Amniotic stem cell (primary cell): ENCODE results near the gene CPNE1.

ENCODE experiments used
- DNase-seq: peaks from one replicate; lab custom pipeline; 2025; lab: John Stamatoyannopoulos, UW

Gene CPNE1

DNA sequence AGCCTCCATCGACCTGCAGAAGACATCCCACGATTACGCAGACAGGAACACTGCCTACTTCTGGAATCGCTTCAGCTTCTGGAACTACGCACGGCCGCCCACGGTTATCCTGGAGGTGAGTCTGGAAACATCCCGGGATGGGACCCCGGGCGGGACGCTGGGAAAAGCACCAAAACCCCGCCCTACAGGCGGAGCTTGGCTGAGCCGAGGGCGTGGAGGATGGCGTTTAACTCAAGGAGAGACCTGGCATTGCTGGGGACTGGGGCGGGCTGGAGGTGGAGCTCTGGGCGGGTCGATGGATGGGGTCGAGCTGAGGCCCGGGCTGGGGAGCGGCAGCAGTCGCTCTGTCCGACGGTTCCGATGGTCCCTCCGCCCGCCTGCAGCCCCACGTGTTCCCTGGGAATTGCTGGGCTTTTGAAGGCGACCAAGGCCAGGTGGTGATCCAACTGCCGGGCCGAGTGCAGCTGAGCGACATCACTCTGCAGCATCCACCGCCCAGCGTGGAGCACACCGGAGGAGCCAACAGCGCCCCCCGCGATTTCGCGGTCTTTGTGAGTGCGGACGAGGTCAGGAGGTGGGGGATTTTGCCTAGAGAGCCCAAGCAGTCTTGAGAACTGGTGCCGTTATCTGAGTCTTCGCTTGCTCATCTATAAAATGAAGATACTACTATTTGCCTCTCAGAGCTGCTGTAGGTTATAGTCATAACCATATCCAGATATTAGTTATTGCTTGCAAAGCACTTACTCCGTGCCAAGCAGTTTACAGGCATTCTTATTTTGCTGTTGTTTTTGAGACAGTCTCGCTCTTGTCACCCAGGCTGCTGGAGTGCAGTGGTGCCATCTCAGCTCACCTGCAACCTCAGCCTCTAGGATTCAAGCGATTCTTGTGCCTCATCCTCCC is 45.3 kb downstream of the CPNE1 start:
- DNase-seq, result no peak

DNA sequence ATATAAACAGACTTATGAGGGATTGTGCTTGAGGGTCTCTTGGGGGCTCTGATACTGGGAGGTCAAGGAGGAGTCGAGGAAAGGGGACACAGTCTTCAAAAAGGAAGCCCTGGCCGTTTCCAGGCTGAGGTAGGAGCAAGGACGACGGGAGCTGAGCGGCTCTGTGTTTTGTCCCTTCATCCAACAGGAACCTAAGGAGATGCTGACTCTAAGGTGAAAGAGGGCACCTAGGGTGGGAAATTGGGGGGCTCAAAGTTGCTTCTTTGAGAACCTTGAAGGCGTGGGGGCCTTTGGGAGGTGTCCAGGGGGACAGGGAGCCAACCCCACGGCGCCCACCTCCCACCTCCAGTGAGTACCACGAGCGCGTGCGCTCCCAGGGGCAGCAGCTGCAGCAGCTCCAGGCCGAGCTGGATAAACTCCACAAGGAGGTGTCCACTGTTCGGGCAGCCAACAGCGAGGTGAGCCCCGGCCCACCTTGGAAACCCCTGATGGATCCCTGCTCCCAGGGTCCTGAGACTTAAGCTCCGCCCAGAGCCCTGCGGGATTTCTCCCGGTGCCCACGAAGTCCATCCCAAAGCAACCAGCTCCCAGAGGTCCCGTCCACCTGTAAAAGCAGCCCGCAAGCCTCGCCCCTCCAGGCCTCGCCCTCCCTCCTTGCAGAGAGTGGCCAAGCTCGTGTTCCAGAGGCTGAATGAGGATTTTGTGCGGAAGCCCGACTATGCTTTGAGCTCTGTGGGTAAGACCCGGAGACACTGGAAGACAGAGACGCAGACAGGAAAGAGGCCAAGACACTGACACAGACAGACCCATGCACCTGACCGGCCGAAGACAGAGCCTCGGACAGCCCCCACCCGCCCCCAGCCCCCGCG is 46.2 kb downstream of the CPNE1 start:
- no peak for DNase-seq

DNA sequence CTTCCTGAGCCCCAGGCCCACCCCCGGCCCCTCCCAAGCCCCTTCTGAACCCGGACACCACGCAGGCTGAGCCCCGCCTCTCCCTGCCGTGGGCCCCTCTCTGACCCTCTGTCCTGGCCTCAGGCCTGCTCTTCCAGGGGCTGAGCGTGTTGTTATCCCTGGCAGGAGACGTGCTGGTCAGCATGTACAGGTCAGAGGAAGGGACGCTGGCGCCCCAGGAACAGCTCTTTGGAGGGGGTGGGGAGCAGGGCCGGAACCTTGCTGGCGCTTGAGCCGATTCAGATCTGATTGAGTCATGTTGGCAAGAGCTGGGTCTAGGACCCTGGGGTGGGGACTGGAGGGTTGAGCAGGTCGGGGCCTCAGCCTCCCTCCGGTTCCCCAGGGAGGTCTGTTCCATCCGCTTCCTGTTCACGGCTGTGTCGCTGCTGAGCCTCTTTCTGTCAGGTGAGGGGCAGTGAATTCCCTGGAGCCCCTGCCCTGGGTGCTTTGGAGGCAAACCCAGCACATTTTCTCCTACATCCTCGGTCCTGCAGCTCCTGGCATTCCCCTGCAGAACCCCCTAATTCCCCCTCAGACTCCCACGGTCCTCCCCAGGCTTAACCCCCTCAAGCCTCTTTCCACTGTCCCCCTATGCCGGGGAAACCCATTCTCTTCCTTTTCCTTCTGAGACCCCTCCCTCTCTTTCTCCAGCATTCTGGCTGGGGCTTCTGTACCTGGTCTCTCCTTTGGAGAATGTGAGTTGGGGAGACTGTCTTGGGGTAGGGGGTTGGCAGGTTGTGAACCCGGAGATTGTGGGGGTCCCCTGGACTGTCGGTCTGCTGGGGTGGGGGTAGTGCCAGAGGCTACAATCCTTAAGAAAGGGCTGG is 47.1 kb downstream of the CPNE1 start:
- DNase-seq, result no peak

DNA sequence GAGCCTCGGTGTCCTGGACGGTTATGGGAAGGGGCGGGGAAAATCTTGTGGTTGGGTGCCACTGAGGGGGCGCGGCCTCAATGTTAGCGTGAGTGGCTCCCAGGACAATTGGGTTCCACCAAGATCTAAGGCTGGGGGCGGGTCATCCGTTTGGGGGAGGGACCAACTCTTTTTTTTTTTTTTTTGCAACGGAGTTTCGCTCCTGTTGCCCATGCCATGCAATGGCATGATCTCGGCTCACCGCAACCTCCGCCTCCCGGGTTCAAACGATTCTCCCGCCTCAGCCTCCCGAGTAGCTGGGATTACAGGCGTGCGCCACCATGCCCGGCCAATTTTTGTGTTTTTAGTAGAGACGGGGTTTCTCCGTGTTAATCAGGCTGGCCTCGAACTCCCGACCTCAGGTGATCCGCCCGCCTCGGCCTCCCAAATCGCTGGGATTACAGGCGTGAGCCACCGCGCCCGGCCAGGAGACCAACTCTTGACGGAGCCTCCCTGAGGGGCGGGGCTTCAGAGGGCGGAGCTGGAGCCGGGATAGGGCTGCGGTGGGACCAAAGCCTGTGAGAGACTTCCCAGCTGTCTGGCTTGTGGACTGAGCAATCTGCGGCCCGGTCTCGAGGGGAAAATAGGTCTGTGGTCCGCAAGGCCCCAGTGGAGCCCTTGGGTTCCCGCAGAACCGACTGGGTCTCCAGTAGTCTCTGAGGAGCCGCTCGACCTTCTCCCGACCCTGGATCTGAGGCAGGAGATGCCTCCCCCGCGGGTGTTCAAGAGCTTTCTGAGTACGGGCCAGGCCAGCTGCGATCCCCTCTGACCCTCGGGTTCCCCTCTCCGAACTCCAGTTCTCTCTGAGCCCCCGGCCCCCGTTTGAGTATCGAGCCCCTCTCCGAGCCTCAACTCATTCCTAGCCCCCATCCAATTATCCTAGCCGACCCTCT is 48.0 kb downstream of the CPNE1 start:
- no peak for DNase-seq

DNA sequence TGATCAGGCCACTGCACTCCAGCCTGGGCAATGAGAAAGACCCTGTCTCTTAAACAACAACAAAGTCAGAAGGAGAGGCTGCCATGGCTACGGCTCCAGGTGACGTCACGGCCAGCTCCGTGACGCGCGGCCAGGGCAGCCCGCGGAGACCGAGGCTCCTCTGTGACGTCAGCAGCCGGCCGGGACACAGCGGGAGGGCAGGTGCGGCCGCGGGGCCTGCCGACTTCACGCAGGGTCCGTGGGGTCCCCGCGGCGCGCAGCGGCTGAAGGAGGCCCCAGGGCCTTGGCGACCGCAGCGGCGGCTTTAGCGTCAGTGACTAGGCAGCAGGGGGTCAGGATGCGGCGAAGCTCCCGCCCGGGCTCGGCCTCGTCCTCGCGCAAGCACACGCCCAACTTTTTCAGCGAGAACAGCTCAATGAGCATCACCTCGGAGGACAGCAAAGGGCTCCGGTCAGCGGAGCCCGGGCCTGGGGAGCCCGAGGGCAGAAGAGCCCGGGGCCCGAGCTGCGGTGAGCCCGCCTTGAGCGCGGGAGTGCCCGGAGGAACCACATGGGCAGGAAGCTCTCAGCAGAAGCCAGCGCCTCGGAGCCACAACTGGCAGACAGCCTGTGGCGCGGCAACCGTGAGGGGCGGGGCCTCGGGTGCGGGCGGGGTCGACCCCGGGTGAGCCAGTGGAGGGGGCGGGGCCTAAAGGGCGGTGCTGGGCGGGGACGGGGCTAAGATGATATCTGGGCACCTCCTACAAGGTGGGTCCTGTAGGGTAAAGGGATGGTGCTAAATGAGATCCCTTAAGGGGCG is 48.8 kb downstream of the CPNE1 start, which contains the start of gene SPAG4:
SPAG4 (plus strand) TSS at position 163 of the 798 bp plus-strand sequence; CDS start at position 338, 175 bp downstream.
- peak; percentile 99 for DNase-seq

DNA sequence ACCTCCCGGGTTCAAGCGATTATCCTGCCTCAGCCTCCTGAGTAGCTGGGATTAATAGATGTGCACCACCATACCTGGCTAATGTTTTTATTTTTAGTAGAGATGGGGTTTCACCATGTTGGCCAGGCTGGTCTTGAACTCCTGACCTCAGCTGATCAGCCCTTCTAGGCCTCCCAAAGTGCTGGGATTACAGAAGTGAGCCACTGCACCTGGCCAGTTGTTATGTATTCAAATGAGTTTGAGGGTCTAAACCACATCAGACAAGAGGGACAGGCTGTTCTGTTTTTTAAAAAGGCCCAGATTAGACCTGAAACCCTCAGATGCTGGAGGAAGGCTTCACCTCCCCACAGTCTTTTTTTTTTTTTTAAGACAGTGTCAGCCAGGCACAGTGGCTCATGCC is 53.2 kb downstream of the CPNE1 start:
- DNase-seq, result no peak

DNA sequence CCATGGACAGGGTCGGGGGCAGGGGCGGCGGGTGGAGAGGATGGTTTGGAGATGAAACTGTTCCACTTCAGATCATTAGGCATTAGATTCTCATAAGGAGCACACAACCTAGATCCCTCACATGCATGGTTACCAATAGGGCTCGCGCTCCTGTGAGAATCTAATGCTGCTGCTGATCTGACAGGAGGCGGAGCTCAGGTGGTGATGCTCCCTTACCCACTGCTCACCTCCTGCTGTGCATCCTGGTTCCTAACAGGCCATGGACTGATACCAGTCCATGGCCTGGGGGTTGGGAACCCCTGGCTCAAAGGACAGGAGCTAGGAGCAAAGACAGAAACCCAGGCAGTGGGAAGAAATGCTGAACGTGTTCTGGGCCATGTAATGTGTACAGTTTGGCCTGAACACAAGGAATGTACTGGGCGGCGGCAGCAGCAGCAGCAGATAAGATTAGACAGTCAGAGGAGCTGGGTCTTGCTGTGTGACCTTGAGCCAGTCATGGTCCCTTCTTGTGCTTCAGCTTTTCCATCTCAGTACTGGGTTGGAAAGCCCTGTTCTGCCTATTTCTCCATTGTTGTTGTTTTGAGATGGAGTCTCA is 53.8 kb downstream of the CPNE1 start:
- no peak for DNase-seq

DNA sequence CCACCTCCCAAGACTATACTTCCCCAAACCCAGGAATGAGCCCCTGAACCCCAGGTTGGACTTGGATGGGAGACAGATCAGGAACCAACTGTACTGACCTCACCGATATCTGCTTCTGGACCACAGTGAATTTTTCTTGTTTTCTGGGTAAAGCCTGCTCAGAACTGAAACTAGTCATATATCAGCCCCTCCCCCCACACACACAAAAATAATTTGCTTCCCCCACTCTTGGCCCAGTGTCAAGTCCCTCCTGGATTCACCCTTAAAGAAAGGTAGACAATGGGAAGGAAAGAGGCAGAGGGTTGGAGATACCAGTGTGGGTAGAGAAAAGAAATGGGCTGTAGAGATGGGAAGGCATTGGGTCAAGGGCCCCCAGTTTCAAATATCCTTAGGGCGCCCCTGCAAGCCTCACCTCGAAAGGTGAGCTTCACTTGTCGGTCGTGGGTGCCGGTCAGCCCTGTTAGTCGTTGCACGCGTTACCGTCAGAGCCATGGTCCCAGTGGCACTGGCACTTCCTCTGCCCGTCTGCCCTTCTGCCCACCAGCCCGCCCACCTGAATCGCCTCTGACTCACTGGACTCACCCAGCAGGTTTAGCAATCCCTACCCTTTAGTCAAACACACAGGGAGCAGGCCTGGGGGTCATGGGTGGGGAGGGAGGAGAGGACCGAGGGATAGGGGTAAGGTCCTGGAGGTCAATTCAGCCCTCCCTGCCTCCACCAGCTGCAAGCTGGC is 57.5 kb downstream of the CPNE1 start:
- DNase-seq, result no peak

DNA sequence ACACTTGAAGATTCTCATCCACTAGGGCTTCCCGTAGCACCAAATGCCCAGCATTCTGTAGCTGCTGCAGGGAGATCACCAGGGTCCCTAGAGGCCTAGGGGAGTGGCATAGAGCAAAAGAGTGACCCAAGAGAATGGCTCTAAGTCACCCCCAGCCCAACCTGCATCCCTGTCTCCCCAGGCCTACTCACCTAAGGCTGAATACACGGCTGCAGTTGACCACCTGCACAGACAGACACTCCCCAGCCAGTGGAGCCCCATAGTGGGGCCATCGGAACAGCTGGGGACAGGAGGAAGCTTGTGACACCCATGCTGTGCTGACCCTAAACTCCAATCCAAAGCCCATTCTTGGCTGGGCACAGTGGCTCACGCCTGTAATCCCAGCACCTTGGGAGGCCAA is 58.6 kb downstream of the CPNE1 start:
- DNase-seq, result no peak

DNA sequence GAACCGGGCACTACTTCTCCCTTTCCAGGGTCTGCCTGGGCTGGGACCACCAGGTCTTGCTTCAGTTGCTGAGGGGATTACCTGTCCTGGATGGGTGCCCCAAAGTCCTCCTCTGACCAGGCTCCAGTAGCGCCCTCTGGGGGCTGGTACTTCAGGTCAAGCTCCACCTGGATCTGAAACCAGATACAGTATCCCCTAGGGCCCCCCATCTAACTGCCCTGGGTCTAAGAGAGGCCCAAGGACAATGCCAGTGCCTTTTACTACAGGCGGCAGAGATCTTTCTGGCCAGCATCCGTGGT is 60.3 kb downstream of the CPNE1 start:
- DNase-seq, result no peak

DNA sequence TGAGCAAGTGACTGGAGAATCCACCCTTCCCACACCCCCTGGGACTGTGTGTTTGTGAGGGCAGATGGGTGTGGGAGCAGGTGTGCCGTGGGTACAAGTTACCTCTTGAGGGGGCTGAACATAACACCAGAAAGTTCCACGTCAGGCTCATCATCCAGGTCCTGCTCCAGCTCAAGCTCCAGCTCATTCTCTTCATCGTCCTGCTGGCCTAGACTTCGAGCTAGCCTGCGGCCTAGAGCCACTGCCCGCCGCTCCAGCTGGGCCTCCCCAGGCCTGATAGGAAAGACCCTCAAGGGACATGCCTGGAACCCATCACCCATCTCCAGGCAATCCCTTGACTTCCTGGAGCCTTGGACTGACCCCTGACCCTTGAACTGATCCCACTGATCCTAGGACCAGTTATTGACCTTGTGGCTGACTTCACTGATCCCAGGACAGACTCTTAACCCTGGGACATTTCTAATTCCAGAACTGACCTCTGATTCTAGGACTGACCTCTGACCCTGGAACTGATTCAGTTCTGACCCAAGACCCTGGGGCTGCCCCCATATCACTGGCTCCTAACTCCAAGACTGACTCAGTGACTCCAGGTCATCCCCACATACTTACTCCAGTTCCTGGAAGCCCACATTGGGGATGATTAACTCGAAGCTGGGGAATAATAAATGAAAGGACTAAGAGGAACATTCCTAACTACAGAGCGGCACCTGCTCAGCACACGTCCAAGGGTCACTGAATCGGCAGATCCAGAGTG is 60.8 kb downstream of the CPNE1 start:
- no peak for DNase-seq

DNA sequence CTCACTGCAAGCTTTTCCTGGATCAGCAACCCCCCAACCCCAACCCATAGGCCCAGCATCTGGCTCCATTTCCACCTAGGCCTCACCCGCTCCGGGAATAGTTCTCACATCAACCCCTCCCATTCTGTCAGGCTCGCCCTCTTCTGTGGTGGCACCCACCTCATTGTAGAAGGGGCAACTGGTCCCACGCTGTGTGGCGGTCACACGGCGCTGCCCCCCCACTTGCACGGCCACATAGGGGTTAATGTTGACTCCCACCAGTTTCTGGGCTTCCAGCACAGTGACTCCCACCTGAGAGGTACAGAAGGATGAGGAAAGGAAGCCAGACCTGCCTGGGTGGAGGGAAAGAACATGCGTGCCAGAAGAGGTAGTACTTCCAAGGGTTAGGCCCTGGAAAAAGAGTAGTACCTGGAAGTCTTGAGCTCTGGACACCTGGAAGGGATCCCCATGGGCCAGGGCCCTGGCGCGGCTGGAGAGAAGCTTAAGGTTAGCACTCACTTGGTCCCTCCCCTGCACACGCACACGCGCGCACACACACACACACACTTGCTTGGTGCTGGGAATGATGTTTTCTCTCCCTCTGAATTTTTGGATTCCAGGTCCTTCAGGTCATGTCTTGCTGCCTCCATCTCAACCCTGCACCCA is 61.7 kb downstream of the CPNE1 start:
- DNase-seq, result no peak

DNA sequence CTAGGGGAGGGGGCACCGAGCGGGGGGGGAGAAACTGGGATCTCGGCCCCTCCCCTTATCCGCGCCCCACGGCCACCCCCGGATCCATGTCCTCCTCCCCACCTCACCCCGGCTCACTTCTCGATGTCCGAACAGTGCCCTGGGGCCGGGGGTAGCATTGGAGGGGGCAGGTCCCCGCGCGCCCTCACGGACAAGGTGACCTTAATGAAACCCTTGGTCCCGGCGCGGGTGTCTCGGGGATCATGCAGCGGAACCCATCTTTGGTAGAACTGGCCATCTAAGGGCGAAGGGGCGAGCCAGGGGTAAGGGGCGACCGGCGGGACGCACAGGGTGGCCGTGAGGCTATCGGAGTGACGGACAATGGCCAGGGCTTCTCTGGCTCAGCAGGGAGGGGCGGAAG is 62.7 kb downstream of the CPNE1 start:
- no peak for DNase-seq

DNA sequence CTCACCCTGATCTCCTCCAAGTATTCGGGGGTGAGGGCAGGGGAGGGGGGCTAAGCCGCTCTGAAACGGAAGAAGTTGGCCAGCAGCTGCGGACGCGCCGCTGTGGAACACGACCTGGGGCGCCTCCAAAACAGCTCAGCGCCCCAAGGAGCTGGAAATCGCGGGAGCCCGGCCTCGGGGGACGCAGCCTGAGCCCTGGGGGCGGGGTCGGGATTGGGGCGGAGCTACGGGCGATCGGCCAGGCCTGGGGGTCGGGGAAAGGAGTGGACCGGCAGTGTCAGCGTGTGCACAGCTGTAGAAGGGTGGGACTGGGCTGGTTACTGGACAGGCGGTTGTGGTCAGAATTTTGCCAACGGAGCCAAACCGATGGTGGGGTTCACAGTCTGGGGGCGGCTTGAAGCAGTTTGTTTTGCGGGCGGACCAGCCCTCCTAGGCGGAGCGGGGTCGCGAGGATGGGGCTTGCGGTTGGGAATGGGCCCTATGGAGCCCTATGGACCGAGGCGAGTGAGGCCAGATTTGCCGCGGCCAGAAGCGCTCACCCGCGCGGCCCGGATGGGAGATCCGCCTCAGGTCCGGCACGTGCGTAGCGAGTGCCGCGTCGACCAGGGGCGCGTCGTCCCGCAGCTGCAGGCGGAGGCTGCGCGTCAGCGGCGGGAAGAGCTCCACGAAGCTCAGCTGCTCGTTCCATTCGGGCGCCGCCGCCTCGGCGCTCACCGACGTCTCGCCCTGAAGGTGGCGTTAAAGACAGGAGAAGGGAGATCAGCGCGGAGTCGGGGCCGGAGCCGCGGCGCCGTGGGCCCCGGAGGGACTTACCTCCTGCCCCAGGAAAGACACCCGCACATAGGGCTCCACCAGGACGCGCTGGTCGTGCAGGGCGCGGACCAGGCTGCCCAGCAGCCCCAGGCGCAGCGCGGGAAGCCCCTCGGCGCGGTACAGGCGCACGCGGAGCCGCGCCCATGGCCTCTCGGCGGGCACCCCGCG is 63.4 kb downstream of the CPNE1 start:
- DNase-seq, result no peak

DNA sequence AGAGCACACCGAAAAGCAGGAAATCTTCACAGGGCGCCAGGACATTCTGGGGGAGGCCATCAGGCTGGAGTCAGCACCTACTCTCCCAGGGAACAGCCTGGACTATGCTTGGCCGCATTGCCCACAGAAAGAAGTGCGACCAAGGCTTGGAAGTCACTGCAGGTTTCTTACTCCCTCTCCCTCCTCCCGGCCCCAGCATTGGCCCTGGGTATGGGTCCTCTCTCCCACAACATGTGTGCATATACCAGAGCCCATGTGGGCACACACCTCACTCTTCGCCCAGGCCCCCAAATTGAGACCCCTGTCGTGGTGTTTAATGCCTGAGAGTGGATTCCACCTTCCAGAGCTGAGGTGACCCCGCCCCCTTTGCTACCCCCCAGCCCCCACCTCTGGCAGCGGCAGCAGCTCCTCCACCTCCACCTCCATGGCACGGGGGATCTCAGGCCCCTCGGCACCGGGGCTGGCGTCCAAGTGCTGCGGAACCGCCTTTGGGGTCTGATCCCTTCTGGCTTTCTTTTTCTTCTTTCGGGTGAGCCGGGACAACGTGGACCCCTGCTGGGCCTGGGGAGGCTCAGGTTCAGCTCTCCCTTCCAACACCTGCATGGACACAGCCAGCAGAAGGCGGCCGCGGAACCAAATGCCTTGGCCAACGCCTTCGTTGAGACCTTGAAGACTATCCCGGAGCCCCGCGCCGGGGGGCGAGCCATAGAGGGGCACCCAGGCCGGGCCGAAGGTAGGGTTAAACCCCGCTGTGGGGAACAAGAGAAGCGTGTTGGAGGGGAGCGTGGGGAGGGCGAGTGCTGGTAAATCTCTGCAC is 64.3 kb downstream of the CPNE1 start:
- DNase-seq, result no peak

DNA sequence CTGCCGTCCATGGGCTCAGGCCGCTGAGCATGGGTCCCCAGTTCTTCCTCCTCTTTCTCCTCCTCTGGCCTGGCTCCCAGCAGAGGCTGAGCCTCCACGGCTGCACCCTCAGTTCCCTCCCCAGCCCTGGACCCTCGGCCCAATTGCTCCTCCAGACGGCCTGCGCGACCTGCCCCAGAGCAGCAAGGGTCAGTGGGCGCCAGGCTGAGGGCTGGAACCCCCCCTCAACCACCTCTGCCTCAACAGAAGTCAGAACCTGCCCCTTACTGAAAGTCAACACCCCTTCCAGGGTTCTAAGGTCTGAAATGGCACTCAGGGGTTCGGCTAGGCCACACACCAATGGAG is 65.0 kb downstream of the CPNE1 start:
- no peak for DNase-seq
